SU-DHL-6 (cell line): ENCODE results near the gene ISM1.

ENCODE experiments used
- H2AFZ ChIP-seq: fragments of 200-600 bp; sonication (generic); 2 replicates; pipeline ENCODE4 v1.6.1; 2014; ENCODE audit warnings: low read depth, mild to moderate bottlenecking, moderate library complexity, mixed read lengths, antibody characterized with exemption, low read length; ENCODE audit not compliant: severe bottlenecking
- H3F3A ChIP-seq: fragments of 200-600 bp; shearing (Covaris generic); 2 replicates; pipeline ENCODE4 v1.6.0; 2016; ENCODE audit warnings: antibody characterized with exemption, mild to moderate bottlenecking; ENCODE audit not compliant: insufficient read depth
- H3K27ac ChIP-seq: fragments of 200-600 bp; sonication (generic); 2 replicates; pipeline ENCODE4 v1.5.1; 2016; ENCODE audit warnings: low read depth, mild to moderate bottlenecking, low read length, moderate library complexity, mixed read lengths
- H3K27me3 ChIP-seq: fragments of 200-600 bp; sonication (generic), shearing (Covaris generic); 2 replicates; pipeline ENCODE4 v1.6.0; 2014; ENCODE audit warnings: mild to moderate bottlenecking, low read length
- H3K36me3 ChIP-seq: fragments of 200-600 bp; sonication (generic); 2 replicates; pipeline ENCODE4 v1.6.1; 2014; ENCODE audit warnings: mild to moderate bottlenecking, low read length, mixed read lengths
- H3K4me2 ChIP-seq: fragments of 300-600, 200-600 bp; shearing (Covaris generic), sonication (generic); 2 replicates; pipeline ENCODE4 v1.6.0; 2014; ENCODE audit warnings: low read length, low read depth, mild to moderate bottlenecking; ENCODE audit not compliant: poor library complexity, severe bottlenecking
- H3K4me3 ChIP-seq: fragments of 200-600 bp; sonication (generic); 2 replicates; pipeline ENCODE4 v1.5.1; 2014; ENCODE audit warnings: antibody characterized with exemption, low read length, mild to moderate bottlenecking, mixed read lengths; ENCODE audit not compliant: insufficient read depth, poor library complexity, severe bottlenecking
- H3K79me2 ChIP-seq: fragments of 200-600 bp; sonication (generic); 2 replicates; pipeline ENCODE4 v1.6.1; 2014; ENCODE audit warnings: mild to moderate bottlenecking, low read length, moderate library complexity; ENCODE audit not compliant: insufficient read depth
- H3K9ac ChIP-seq: fragments of 200-600 bp; sonication (generic); 2 replicates; pipeline ENCODE4 v1.7.0; 2014; ENCODE audit warnings: mild to moderate bottlenecking, low read length
- H3K9me2 ChIP-seq: fragments of 200-600 bp; sonication (generic); replicated peaks from 2 replicates; pipeline ENCODE4 v1.6.1; 2014; ENCODE audit warnings: low read length; ENCODE audit not compliant: insufficient read depth
- H3K9me3 ChIP-seq: fragments of 200-600 bp; sonication (generic); 2 replicates; pipeline ENCODE4 v1.6.1; 2014; ENCODE audit warnings: low read length, mixed read lengths; ENCODE audit not compliant: insufficient read depth
- H4K20me1 ChIP-seq: fragments of 200-600 bp; sonication (generic); 2 replicates; pipeline ENCODE4 v1.6.1; 2014; ENCODE audit warnings: low read depth, mild to moderate bottlenecking, antibody characterized with exemption, low read length, moderate library complexity, mixed read lengths
- EZH2phosphoT487 ChIP-seq: fragments of 200-600 bp; sonication (generic), shearing (Covaris generic); conservative IDR thresholded peaks from 2 replicates; pipeline ENCODE4 v1.6.1; 2018; ENCODE audit warnings: mild to moderate bottlenecking, antibody characterized with exemption, low read length, moderate library complexity, mixed read lengths
- TF ChIP-seq, protein P1 (sequence below): fragments of 200-600 bp; sonication (generic); IDR thresholded peaks from one replicate; pipeline ENCODE4 v1.5.1; 2017; ENCODE audit warnings: antibody characterized with exemption, mild to moderate bottlenecking, low read length, moderate library complexity; ENCODE audit not compliant: insufficient read depth, poor library complexity, severe bottlenecking

The ISM1 gene

DNA sequence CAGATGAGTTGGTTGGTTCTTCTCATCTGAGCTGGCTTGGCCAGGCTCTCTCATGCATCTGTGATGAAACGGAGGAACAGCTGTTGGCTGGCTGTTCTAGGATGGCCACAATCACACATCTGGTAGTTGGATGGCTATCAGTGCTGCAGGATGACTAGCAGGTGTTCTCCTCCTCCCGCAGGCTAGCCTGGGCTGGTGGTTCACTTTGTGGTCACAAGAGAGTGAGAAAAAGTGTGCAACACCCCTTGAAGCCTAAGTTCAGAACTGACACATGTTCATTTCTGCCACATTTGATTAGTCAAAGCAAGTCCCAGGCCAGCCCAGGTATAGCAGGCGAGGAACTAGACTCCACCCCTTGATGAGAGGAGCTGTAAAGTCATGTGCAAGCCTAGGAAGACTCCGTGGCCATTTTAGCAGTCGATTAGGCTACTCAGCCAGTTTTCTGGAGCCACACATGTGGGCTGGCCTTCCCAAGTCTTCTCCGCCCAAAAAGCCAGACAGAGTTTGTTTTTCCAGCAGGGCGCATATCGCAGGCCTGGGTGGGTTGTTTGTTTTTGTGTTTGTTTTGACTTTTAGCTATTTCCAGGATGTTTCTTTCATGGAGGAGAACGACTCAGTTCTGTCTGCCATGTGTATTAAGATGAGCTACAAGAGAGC, 120.8 kb downstream of the ISM1 start:
- Histone ChIP-seq H4K20me1 (no peaks in the 10 kb centered on the region), H3K4me2 (no peak overlapping the region), H3K9me3 (no peaks in the 10 kb centered on the region), H3K27me3 (no peaks in the 10 kb centered on the region), H3K9me2 (no peaks in the 10 kb centered on the region), H3K36me3 (no peaks in the 10 kb centered on the region), H3K9ac (no peak overlapping the region), H3F3A (no peaks in the 10 kb centered on the region), H3K27ac (no peak overlapping the region), H3K4me3 (no peak overlapping the region), H2AFZ (no peak overlapping the region), H3K79me2 (no peaks in the 10 kb centered on the region)
- TF ChIP-seq, protein P1, sequence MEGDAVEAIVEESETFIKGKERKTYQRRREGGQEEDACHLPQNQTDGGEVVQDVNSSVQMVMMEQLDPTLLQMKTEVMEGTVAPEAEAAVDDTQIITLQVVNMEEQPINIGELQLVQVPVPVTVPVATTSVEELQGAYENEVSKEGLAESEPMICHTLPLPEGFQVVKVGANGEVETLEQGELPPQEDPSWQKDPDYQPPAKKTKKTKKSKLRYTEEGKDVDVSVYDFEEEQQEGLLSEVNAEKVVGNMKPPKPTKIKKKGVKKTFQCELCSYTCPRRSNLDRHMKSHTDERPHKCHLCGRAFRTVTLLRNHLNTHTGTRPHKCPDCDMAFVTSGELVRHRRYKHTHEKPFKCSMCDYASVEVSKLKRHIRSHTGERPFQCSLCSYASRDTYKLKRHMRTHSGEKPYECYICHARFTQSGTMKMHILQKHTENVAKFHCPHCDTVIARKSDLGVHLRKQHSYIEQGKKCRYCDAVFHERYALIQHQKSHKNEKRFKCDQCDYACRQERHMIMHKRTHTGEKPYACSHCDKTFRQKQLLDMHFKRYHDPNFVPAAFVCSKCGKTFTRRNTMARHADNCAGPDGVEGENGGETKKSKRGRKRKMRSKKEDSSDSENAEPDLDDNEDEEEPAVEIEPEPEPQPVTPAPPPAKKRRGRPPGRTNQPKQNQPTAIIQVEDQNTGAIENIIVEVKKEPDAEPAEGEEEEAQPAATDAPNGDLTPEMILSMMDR = no peak
- TF ChIP-seq EZH2phosphoT487 = no peak

DNA sequence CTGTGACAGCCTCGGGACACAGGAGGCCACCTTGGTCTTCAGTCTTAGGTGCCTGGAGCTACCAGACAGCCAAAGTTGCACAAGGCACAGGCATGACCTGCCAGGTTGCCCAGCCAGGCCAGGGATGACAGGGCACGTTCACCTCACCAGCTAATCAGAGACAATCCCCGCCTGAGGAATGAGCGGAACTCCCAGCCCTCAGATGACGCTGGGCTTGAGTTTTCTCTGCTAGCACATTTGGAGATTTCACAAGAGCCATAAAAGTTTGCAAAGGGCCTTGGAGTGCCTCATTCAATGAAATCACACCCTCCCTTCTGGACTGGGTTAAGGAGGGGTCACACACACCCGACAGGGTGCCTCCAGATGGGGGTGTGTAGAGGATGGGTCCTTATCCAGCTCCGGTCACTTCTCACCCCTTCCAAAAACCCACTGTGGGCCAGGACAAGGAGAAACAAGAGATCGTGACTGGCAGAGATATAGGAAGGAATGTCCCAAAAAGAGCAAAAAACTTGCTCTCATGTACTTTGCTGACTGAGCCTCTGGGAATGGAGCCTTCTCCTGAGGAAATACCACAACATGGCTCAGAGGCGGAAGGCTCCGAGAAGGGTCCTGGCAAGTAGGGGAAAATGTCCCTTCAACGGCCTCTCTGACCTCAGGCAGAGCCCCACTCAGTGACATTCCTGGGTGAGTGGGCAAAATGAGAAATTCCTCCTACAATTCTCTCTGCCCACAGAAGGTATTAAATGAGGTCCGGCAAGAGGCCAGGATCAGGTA, 121.6 kb downstream of the ISM1 start:
- no peaks in the 10 kb centered on the region for H3K9me3 ChIP-seq
- H3K79me2 ChIP-seq = no peaks in the 10 kb centered on the region
- no peak overlapping the region for H3K27ac ChIP-seq
- no peak overlapping the region for H3K4me2 ChIP-seq
- H4K20me1 ChIP-seq = no peaks in the 10 kb centered on the region
- H2AFZ ChIP-seq = no peak overlapping the region
- no peaks in the 10 kb centered on the region for H3K36me3 ChIP-seq
- H3F3A ChIP-seq = no peaks in the 10 kb centered on the region
- TF ChIP-seq EZH2phosphoT487 = no peak
- TF ChIP-seq, protein P1 = no peak
- no peaks in the 10 kb centered on the region for H3K27me3 ChIP-seq
- no peak overlapping the region for H3K4me3 ChIP-seq
- no peaks in the 10 kb centered on the region for H3K9me2 ChIP-seq
- H3K9ac ChIP-seq = no peak overlapping the region

DNA sequence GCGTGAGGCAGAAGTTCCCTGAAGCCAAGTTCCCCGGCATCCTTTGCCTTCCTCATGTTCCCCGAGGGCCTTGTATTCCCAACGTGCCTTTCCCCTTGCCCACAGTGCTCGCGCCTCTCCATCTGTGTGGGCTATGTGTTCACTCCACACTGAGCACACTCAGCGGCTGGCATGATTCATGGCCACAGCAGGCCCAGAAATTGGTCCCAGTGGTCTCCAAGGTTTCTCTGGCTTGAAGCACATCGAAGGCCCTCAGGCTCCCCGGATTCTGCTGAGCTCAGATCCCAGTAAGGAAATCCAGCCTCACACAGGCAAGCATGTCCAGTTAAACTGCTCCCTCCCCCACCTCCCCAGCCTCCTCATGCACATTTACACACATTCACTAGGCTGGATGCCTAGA, 123.6 kb downstream of the ISM1 start:
- Histone ChIP-seq H3F3A (no peaks in the 10 kb centered on the region), H3K36me3 (no peaks in the 10 kb centered on the region), H3K4me3 (no peak overlapping the region), H2AFZ (no peak overlapping the region), H3K9me2 (no peaks in the 10 kb centered on the region; the same call in 1 of the 2 replicates), H3K4me2 (no peak overlapping the region), H3K27me3 (no peaks in the 10 kb centered on the region), H3K79me2 (no peaks in the 10 kb centered on the region), H3K9me3 (no peaks in the 10 kb centered on the region), H3K9ac (no peak overlapping the region), H3K27ac (no peak overlapping the region), H4K20me1 (no peaks in the 10 kb centered on the region)
- TF ChIP-seq, protein P1 = no peak
- TF ChIP-seq EZH2phosphoT487 = no peak
